ENCODE results near the gene TTC34.

TTC34 gene

DNA sequence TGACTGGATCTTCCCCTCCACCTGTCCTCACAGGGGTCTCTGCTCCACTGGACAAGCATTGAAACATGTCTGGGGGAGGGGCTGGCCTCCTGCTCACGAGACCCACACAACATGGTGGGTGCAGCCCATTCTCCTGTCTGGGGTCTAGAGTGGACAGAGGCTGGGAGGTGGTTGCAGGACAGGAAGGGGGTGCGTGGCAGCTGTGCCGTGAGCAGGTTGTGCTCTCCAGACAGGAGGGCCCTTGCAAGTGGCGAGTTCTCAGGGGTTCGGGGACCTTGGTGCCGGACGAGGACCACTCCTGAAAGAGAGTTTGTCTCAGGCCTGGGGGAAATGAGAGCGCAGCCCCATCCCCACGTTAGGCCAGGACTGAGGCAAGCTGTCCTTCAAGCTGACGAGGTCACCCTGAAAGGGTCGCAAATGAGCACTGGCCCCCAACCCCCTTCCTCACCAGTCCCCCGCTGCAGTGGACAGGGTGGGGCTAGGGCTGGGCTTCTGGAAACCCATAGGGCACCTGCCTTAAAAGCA, 21.2 kb upstream of the TTC34 start:
- H3K4me2 ChIP-seq (ENCODE audit: low read length), result no peak overlapping the region
- H2BK12ac ChIP-seq (ENCODE audit: low read length), result no peak overlapping the region
- WGBS (ENCODE audit: extremely low coverage, insufficient coverage, insufficient read length), result no CpG with 5 or more reads among the region's 12 CpGs

DNA sequence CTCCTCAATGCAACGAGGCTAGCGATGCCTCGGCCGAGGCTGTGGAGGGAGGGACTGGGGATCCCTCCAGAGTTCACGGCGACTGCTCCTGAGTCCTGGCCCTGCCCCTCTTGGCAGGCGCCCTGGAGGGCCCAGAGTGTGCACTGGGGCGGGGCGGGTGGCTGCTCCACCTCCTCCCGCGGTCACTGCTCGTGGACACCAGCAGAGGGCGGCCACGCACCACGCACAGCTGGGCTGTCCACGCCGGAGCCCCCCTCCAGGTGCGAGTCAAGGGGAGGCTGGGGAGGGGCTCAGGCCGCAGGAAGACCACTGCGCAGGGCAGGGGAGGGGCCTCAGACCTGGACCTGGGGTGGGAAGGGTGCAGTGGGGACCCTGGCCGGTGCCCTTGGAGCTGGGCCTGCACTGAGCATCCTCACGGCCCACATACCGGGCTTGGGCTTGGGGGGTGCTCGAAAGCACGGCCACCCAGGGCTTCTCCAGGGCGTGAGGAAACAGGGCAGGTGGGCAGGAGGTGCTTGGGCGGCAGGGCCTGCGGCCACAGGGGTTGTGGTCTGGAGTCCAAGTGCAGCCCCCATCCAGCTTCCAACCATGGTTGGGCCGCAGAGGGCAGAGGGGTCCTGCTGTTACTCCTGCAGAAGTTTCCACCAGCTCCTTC, 20.6 kb upstream of the TTC34 start:
- no peak overlapping the region for H3K14ac ChIP-seq (ENCODE audit: low read length)
- H3K27ac ChIP-seq (ENCODE audit: low read depth, low read length), result no peak overlapping the region
- no peaks in the 10 kb centered on the region for H3K27me3 ChIP-seq (ENCODE audit: insufficient read depth, low read length)

More for the DNA sequence above, 21.2 kb upstream of the TTC34 start:
- Histone ChIP-seq H3K23ac (ENCODE audit: low read length) (no peak overlapping the region), H3K27ac (ENCODE audit: low read depth, low read length) (no peak overlapping the region), H3K18ac (ENCODE audit: low read length) (no peak overlapping the region), H4K12ac (ENCODE audit: low read depth, low read length) (no peak overlapping the region), H3K14ac (ENCODE audit: low read length) (no peak overlapping the region), H2BK120ac (ENCODE audit: insufficient read depth, low read length, poor library complexity) (no peak overlapping the region), H4K91ac (ENCODE audit: low read depth, low read length) (no peak overlapping the region), H2BK5ac (ENCODE audit: low read depth, low read length, poor library complexity) (no peak overlapping the region), H3K9me3 (ENCODE audit: insufficient read depth, low read depth, low read length) (peaks cover 89% of the 10 kb centered on the region), H3K79me2 (ENCODE audit: control insufficient read depth, insufficient read depth, low read length, poor library complexity) (no peaks in the 10 kb centered on the region), H3K36me3 (ENCODE audit: control insufficient read depth in 1 of 2, insufficient read depth in 2 of 2, low read length in 2 of 2) (no peaks in the 10 kb centered on the region), H3K9ac (ENCODE audit: low read length) (no peak overlapping the region), H3K4me1 (ENCODE audit: control insufficient read depth in 1 of 2, insufficient read depth in 2 of 2, low read length in 2 of 2) (no peaks in the 10 kb centered on the region), H4K8ac (ENCODE audit: low read depth, low read length) (no peak overlapping the region), H2AK5ac (ENCODE audit: low read length) (no peak overlapping the region), H3K4ac (ENCODE audit: low read depth, low read length) (no peak overlapping the region), H3K4me3 (ENCODE audit: low read depth, low read length) (peak overlapping the region; percentile 25), H3K27me3 (ENCODE audit: insufficient read depth, low read length) (no peaks in the 10 kb centered on the region), H3K79me1 (ENCODE audit: low read length) (no peaks in the 10 kb centered on the region), H2AFZ (ENCODE audit: insufficient read depth, low read length, poor library complexity) (no peak overlapping the region)
- no peak for DNase-seq

DNA sequence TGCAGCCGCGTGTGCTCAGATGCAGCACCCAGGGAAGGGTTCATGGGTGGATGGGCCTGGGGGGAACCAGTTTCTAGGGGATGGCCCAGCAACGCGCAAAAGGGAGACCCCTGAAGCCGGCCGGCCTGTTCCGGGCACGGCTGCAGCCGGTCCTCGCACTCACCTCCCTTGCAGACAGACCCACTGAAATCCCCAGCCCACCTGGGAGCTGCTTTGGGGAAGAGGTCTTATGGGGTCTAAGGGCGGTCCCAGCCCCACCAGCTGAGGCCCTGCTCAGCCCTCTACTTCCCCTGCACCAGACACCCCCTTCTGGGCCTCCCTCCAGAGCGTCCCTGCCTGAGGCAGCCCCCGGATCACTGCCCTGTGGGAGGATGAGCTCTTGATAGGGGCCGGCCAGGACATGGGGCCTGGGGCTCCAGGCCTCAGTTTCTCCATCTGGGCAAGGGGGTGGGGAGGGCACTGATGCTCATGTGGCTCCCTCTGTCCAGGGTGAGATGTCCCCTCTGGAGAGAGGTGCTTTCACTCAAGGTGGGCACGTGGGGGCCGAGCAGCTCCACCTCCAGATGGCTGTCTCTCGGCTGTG, 20.0 kb upstream of the TTC34 start:
- Histone ChIP-seq H3K27ac (ENCODE audit: low read depth, low read length) (no peak overlapping the region), H3K4me1 (ENCODE audit: control insufficient read depth in 1 of 2, insufficient read depth in 2 of 2, low read length in 2 of 2) (no peaks in the 10 kb centered on the region), H3K23ac (ENCODE audit: low read length) (no peak overlapping the region), H4K12ac (ENCODE audit: low read depth, low read length) (no peak overlapping the region), H3K14ac (ENCODE audit: low read length) (no peak overlapping the region), H3K9ac (ENCODE audit: low read length) (no peak overlapping the region), H3K36me3 (ENCODE audit: control insufficient read depth in 1 of 2, insufficient read depth in 2 of 2, low read length in 2 of 2) (no peaks in the 10 kb centered on the region), H3K79me2 (ENCODE audit: control insufficient read depth, insufficient read depth, low read length, poor library complexity) (no peaks in the 10 kb centered on the region), H3K4ac (ENCODE audit: low read depth, low read length) (no peak overlapping the region), H3K4me2 (ENCODE audit: low read length) (no peak overlapping the region), H2BK12ac (ENCODE audit: low read length) (no peak overlapping the region), H2AFZ (ENCODE audit: insufficient read depth, low read length, poor library complexity) (no peak overlapping the region), H3K9me3 (ENCODE audit: insufficient read depth, low read depth, low read length) (peaks cover 81% of the 10 kb centered on the region), H2BK120ac (ENCODE audit: insufficient read depth, low read length, poor library complexity) (no peak overlapping the region), H3K18ac (ENCODE audit: low read length) (no peak overlapping the region), H4K8ac (ENCODE audit: low read depth, low read length) (no peak overlapping the region), H3K27me3 (ENCODE audit: insufficient read depth, low read length) (no peaks in the 10 kb centered on the region), H4K91ac (ENCODE audit: low read depth, low read length) (no peak overlapping the region), H3K4me3 (ENCODE audit: low read depth, low read length) (no peak overlapping the region), H3K79me1 (ENCODE audit: low read length) (no peaks in the 10 kb centered on the region), H2BK5ac (ENCODE audit: low read depth, low read length, poor library complexity) (no peak overlapping the region), H2AK5ac (ENCODE audit: low read length) (no peak overlapping the region)
- no CpG with 5 or more reads among the region's 17 CpGs for WGBS (ENCODE audit: extremely low coverage, insufficient coverage, insufficient read length)
- DNase-seq, result no peak

More for the DNA sequence above, 20.6 kb upstream of the TTC34 start:
- H2AFZ ChIP-seq (ENCODE audit: insufficient read depth, low read length, poor library complexity), result no peak overlapping the region
- DNase-seq, result no peak
- no peak overlapping the region for H2BK5ac ChIP-seq (ENCODE audit: low read depth, low read length, poor library complexity)
- no peak overlapping the region for H3K4me2 ChIP-seq (ENCODE audit: low read length)
- H4K12ac ChIP-seq (ENCODE audit: low read depth, low read length), result no peak overlapping the region
- H3K9me3 ChIP-seq (ENCODE audit: insufficient read depth, low read depth, low read length), result peaks cover 83% of the 10 kb centered on the region
- H3K79me2 ChIP-seq (ENCODE audit: control insufficient read depth, insufficient read depth, low read length, poor library complexity), result no peaks in the 10 kb centered on the region
- H4K91ac ChIP-seq (ENCODE audit: low read depth, low read length), result no peak overlapping the region
- no CpG with 5 or more reads among the region's 29 CpGs for WGBS (ENCODE audit: extremely low coverage, insufficient coverage, insufficient read length)
- H2BK12ac ChIP-seq (ENCODE audit: low read length), result no peak overlapping the region
- no peaks in the 10 kb centered on the region for H3K79me1 ChIP-seq (ENCODE audit: low read length)
- no peak overlapping the region for H3K4ac ChIP-seq (ENCODE audit: low read depth, low read length)
- H3K4me1 ChIP-seq (ENCODE audit: control insufficient read depth in 1 of 2, insufficient read depth in 2 of 2, low read length in 2 of 2), result no peaks in the 10 kb centered on the region
- H4K8ac ChIP-seq (ENCODE audit: low read depth, low read length), result no peak overlapping the region
- H3K18ac ChIP-seq (ENCODE audit: low read length), result no peak overlapping the region
- no peaks in the 10 kb centered on the region for H3K36me3 ChIP-seq (ENCODE audit: control insufficient read depth in 1 of 2, insufficient read depth in 2 of 2, low read length in 2 of 2)
- no peak overlapping the region for H3K9ac ChIP-seq (ENCODE audit: low read length)
- no peak overlapping the region for H3K23ac ChIP-seq (ENCODE audit: low read length)
- H2BK120ac ChIP-seq (ENCODE audit: insufficient read depth, low read length, poor library complexity), result no peak overlapping the region
- no peak overlapping the region for H2AK5ac ChIP-seq (ENCODE audit: low read length)
- no peak overlapping the region for H3K4me3 ChIP-seq (ENCODE audit: low read depth, low read length)

DNA sequence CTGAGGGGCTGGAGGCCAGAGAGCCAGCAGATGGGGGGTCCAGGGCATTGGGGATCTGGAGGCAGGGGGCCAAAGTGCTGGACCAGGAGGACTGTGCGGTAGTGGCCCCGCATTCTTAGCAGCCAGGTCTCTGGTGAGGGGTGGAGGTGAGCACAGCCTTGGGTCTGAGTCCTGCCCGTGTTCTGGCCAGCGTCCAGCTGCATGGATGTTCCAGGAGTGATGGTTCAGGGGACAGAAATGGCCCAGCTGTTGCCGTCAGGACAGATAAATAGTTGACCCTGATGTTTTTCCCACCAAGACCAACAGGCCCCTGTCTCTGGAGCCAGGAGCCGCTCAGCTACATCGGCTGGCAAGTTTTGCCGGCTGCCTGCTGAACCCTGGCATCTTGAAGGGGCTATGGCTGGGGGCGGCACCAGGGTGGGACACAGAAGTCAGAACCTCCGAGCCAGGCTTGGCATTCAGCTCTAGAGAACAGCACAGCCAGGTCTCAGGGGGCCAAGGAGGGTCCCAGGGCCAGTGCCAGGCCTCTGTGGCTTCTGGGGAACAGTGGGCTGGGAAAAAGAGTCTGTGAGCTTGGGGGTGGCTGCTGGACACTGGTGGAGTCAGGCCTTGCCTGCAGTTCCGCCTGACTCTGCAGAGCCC, 19.4 kb upstream of the TTC34 start:
- Histone ChIP-seq H3K4ac (ENCODE audit: low read depth, low read length) (no peak overlapping the region), H3K4me3 (ENCODE audit: low read depth, low read length) (no peak overlapping the region), H2BK5ac (ENCODE audit: low read depth, low read length, poor library complexity) (no peak overlapping the region), H3K18ac (ENCODE audit: low read length) (no peak overlapping the region), H2BK120ac (ENCODE audit: insufficient read depth, low read length, poor library complexity) (no peak overlapping the region), H2AFZ (ENCODE audit: insufficient read depth, low read length, poor library complexity) (no peak overlapping the region), H3K9ac (ENCODE audit: low read length) (no peak overlapping the region), H4K8ac (ENCODE audit: low read depth, low read length) (no peak overlapping the region), H3K14ac (ENCODE audit: low read length) (no peak overlapping the region), H3K4me1 (ENCODE audit: control insufficient read depth in 1 of 2, insufficient read depth in 2 of 2, low read length in 2 of 2) (no peaks in the 10 kb centered on the region), H2BK12ac (ENCODE audit: low read length) (no peak overlapping the region), H3K23ac (ENCODE audit: low read length) (no peak overlapping the region), H3K9me3 (ENCODE audit: insufficient read depth, low read depth, low read length) (peaks cover 77% of the 10 kb centered on the region), H4K12ac (ENCODE audit: low read depth, low read length) (no peak overlapping the region), H3K27me3 (ENCODE audit: insufficient read depth, low read length) (no peaks in the 10 kb centered on the region), H3K4me2 (ENCODE audit: low read length) (no peak overlapping the region), H3K79me1 (ENCODE audit: low read length) (no peaks in the 10 kb centered on the region), H4K91ac (ENCODE audit: low read depth, low read length) (no peak overlapping the region), H2AK5ac (ENCODE audit: low read length) (no peak overlapping the region), H3K36me3 (ENCODE audit: control insufficient read depth in 1 of 2, insufficient read depth in 2 of 2, low read length in 2 of 2) (no peaks in the 10 kb centered on the region), H3K27ac (ENCODE audit: low read depth, low read length) (no peak overlapping the region), H3K79me2 (ENCODE audit: control insufficient read depth, insufficient read depth, low read length, poor library complexity) (no peaks in the 10 kb centered on the region)
- WGBS (ENCODE audit: extremely low coverage, insufficient coverage, insufficient read length), result no CpG with 5 or more reads among the region's 11 CpGs
- no peak for DNase-seq
